Measurements from ENCODE around the gene CAP2. TPM values are rescaled to one million over a fixed set of nuclear protein-coding genes. Genes with fewer than 3 reads are reported as not detected.

CAP2 gene
- total and polyA plus RNA-seq, 2 experiments from 2014 or later: 4.8 to 22.5 TPM

GRCh38 chr6:17589406-17590096 is 196.2 kb downstream of the CAP2 start:
- peak; percentile 96 for DNase-seq
- no peaks in the 10 kb centered on the region for H3K79me2 ChIP-seq (ENCODE audit: insufficient read depth)
- TF ChIP-seq EZH2 (IDR thresholded peaks at IDR 0.05; ENCODE audit: insufficient read depth, poor library complexity, severe bottlenecking): no peak
- TF ChIP-seq EZH2phosphoT487 (IDR thresholded peaks at IDR 0.05; ENCODE audit: insufficient read depth, low read depth): no peak
- H3K9ac ChIP-seq: no peak overlapping the region
- no peaks in the 10 kb centered on the region for H3F3A ChIP-seq (ENCODE audit: insufficient read depth)
- H3K4me3 ChIP-seq: no peak overlapping the region
- H3K9me2 ChIP-seq (ENCODE audit: insufficient read depth): no peaks in the 10 kb centered on the region
- H2AFZ ChIP-seq: no peak overlapping the region
- H3K4me1 ChIP-seq (ENCODE audit: insufficient read depth): peaks cover 7% of the 10 kb centered on the region; the same call in 1 of the 2 replicates
- no peak overlapping the region; the same call in 1 of the 2 replicates for H3K27ac ChIP-seq
- no peak overlapping the region for H3K4me2 ChIP-seq (ENCODE audit: unreplicated experiment)
- H3K36me3 ChIP-seq (ENCODE audit: low read depth): no peaks in the 10 kb centered on the region
- no peaks in the 10 kb centered on the region for H3K27me3 ChIP-seq (replicated peaks; ENCODE audit: insufficient read depth)
- no peaks in the 10 kb centered on the region for H3K9me3 ChIP-seq (ENCODE audit: low read depth)
- no peaks in the 10 kb centered on the region for H4K20me1 ChIP-seq (ENCODE audit: insufficient read depth)
- in situ Hi-C loops (cut with MboI): no loop called here
- 45% methylated on average over 5 of the region's 5 CpGs for WGBS, 2 experiments (ENCODE audit: low coverage in 1 of 2, low lambda C conversion rate in 2 of 2, missing lambda C conversion rate in 2 of 2)

- no peaks in the 10 kb centered on the region for H3K9me3 ChIP-seq (ENCODE audit: low read depth)
- no peaks in the 10 kb centered on the region for H3K27me3 ChIP-seq (replicated peaks; ENCODE audit: insufficient read depth)
- H3K9me2 ChIP-seq (ENCODE audit: insufficient read depth): no peaks in the 10 kb centered on the region
- H3K36me3 ChIP-seq (ENCODE audit: low read depth): no peaks in the 10 kb centered on the region
- no peak for DNase-seq
- no peak overlapping the region for H2AFZ ChIP-seq
- no peak overlapping the region for H3K27ac ChIP-seq
- TF ChIP-seq EZH2 (IDR thresholded peaks at IDR 0.05; ENCODE audit: insufficient read depth, poor library complexity, severe bottlenecking) (no peak), EZH2phosphoT487 (IDR thresholded peaks at IDR 0.05; ENCODE audit: insufficient read depth, low read depth) (no peak)
- WGBS, 2 experiments (ENCODE audit: low coverage in 1 of 2, low lambda C conversion rate in 2 of 2, missing lambda C conversion rate in 2 of 2): 89 to 100% methylated on average over 1 of the region's 1 CpG
- no peaks in the 10 kb centered on the region for H3F3A ChIP-seq (ENCODE audit: insufficient read depth)
- no peak overlapping the region for H3K9ac ChIP-seq
- no peak overlapping the region for H3K4me2 ChIP-seq (ENCODE audit: unreplicated experiment)
- in situ Hi-C loops (cut with MboI): no loop called here
- H3K4me3 ChIP-seq: no peak overlapping the region
- H4K20me1 ChIP-seq (ENCODE audit: insufficient read depth): no peaks in the 10 kb centered on the region
- H3K79me2 ChIP-seq (ENCODE audit: insufficient read depth): no peaks in the 10 kb centered on the region
- peaks cover 7% of the 10 kb centered on the region; the same call in 1 of the 2 replicates for H3K4me1 ChIP-seq (ENCODE audit: insufficient read depth)
Observed at GRCh38 chr6:17591287-17591686, 197.9 kb downstream of the CAP2 start.

- H3K27ac ChIP-seq: no peak overlapping the region
- no peak overlapping the region for H3K4me3 ChIP-seq
- H4K20me1 ChIP-seq (ENCODE audit: insufficient read depth): no peaks in the 10 kb centered on the region
- H2AFZ ChIP-seq: no peak overlapping the region
- in situ Hi-C loops (cut with MboI): no loop called here
- H3F3A ChIP-seq (ENCODE audit: insufficient read depth): no peaks in the 10 kb centered on the region
- no peak for DNase-seq
- no peak for TF ChIP-seq EZH2 (IDR thresholded peaks at IDR 0.05; ENCODE audit: insufficient read depth, poor library complexity, severe bottlenecking)
- no peak for TF ChIP-seq EZH2phosphoT487 (IDR thresholded peaks at IDR 0.05; ENCODE audit: insufficient read depth, low read depth)
- no peaks in the 10 kb centered on the region for H3K36me3 ChIP-seq (ENCODE audit: low read depth)
- H3K9me2 ChIP-seq (ENCODE audit: insufficient read depth): no peaks in the 10 kb centered on the region
- peaks cover 7% of the 10 kb centered on the region; the same call in 1 of the 2 replicates for H3K4me1 ChIP-seq (ENCODE audit: insufficient read depth)
- H3K27me3 ChIP-seq (replicated peaks; ENCODE audit: insufficient read depth): no peaks in the 10 kb centered on the region
- no peaks in the 10 kb centered on the region for H3K79me2 ChIP-seq (ENCODE audit: insufficient read depth)
- no peak overlapping the region for H3K9ac ChIP-seq
- no peak overlapping the region for H3K4me2 ChIP-seq (ENCODE audit: unreplicated experiment)
- H3K9me3 ChIP-seq (ENCODE audit: low read depth): no peaks in the 10 kb centered on the region
Observed at GRCh38 chr6:17593246-17593645, 199.9 kb downstream of the CAP2 start.

GRCh38 chr6:17596085-17596484 is 202.7 kb downstream of the CAP2 start:
- no peak overlapping the region for H3K4me3 ChIP-seq
- H3K27ac ChIP-seq: no peak overlapping the region
- TF ChIP-seq EZH2phosphoT487 (IDR thresholded peaks at IDR 0.05; ENCODE audit: insufficient read depth, low read depth) (no peak), EZH2 (IDR thresholded peaks at IDR 0.05; ENCODE audit: insufficient read depth, poor library complexity, severe bottlenecking) (no peak)
- DNase-seq: no peak
- no peak overlapping the region for H3K4me2 ChIP-seq (ENCODE audit: unreplicated experiment)
- H3K27me3 ChIP-seq (replicated peaks; ENCODE audit: insufficient read depth): no peaks in the 10 kb centered on the region
- no peaks in the 10 kb centered on the region for H4K20me1 ChIP-seq (ENCODE audit: insufficient read depth)
- no peaks in the 10 kb centered on the region for H3K9me2 ChIP-seq (ENCODE audit: insufficient read depth)
- in situ Hi-C loops (cut with MboI): no loop called here
- 79 to 86% methylated on average over 3 of the region's 3 CpGs for WGBS, 2 experiments (ENCODE audit: low coverage in 1 of 2, low lambda C conversion rate in 2 of 2, missing lambda C conversion rate in 2 of 2)
- H3K79me2 ChIP-seq (ENCODE audit: insufficient read depth): peaks cover 4% of the 10 kb centered on the region
- no peak overlapping the region for H2AFZ ChIP-seq
- no peaks in the 10 kb centered on the region for H3F3A ChIP-seq (ENCODE audit: insufficient read depth)
- H3K4me1 ChIP-seq (ENCODE audit: insufficient read depth): peaks cover 4% of the 10 kb centered on the region; the same call in 1 of the 2 replicates
- H3K9me3 ChIP-seq (ENCODE audit: low read depth): no peaks in the 10 kb centered on the region
- H3K9ac ChIP-seq: no peak overlapping the region
- no peaks in the 10 kb centered on the region for H3K36me3 ChIP-seq (ENCODE audit: low read depth)

All from GM23248 (cell line).